GM18858 (cell line): ENCODE results near the gene MEIS2.

Source experiments
- ATAC-seq: cut with Tn5 transposase; IDR thresholded peaks from one replicate; pipeline ENCODE4 v1.9.1; 2021; ENCODE audit not compliant: unreplicated experiment

The MEIS2 gene

DNA sequence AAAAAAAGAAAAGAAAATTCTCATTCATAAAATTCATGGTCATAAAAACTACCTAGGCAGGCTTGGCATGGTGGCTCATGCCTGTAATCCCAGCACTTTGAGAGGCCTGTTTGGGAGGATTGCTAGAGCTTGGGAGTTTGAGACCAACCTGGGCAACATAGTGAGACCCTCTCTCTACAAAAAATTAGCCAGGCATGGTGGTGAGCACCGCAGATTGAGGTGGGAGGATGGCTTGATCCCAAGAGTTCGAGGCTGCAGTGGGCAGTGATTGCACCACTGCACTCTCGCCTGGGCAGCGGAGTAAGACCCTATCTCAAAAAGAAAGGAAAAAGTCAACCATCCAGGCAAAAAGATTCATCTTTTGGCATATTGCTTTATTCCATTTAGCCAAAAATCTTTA, 58.5 kb downstream of the MEIS2 start:
- no peak for ATAC-seq

DNA sequence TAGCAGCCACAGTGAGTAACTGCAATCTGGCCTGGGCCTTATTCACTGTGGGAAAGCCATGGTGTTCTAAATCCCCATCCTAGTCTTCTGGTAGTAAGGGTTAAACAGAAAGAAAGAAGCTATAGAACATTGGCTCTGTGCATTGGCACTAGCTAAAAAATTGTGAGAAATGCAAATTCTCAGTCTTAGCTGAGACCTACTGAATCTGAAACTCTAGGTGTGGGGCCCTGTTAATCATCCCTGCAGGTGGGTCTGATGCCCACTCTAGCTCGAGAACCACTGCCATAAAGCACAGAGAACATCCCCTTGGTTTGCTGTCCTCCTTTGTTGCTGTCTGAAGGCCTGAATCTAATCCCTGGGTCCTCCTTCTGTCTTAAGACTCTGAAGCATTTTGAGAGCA, 59.3 kb downstream of the MEIS2 start:
- ATAC-seq: no peak

DNA sequence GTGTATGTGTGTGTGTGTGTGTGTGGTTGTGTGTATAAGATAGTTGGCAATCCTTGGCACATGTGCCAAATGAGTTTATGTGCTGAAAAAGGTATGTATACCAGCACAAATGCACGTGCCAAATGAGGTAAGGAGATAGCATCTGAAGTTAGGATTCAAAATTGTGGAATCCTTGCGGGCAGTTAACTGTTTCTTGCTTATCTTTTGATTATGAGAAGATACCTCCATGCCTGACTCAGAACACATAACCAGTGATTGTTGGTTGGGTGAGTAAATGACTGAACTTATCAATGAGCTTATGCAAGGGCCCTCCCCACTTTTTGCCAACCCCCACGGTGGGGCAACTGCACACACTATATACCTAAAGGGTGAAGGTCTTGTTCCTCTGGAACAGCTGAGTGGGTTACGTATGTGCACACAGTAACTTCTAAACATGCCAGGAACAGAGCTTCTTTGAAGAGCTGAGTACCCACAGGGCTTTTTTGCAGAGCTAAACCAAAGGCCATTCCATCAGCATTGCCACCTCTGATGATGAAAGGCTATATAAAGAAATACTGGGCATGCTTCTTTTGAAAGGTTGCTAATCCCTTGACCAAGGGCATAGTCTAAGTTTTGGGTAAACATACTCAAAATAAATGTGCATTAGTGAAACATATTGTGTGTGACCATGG, 60.1 kb downstream of the MEIS2 start:
- ATAC-seq: no peak

DNA sequence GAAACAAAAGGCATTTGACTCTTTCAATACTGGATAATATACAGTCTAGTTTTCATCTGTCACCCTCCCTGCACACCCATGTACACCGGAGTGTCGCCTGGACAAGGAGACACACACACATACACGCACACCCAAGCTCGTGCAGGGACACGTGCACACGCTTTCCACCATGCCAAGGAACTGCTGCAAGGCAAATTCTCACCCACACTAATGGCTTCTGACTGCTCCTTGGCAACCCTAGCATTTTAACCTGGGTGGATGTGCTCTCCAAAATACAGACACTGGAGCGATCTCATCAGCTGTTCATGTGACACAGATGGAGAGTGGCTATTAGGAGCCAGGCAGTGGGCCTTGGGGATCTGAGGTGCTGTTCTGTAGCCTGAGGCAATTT, 61.6 kb downstream of the MEIS2 start:
- no peak for ATAC-seq

DNA sequence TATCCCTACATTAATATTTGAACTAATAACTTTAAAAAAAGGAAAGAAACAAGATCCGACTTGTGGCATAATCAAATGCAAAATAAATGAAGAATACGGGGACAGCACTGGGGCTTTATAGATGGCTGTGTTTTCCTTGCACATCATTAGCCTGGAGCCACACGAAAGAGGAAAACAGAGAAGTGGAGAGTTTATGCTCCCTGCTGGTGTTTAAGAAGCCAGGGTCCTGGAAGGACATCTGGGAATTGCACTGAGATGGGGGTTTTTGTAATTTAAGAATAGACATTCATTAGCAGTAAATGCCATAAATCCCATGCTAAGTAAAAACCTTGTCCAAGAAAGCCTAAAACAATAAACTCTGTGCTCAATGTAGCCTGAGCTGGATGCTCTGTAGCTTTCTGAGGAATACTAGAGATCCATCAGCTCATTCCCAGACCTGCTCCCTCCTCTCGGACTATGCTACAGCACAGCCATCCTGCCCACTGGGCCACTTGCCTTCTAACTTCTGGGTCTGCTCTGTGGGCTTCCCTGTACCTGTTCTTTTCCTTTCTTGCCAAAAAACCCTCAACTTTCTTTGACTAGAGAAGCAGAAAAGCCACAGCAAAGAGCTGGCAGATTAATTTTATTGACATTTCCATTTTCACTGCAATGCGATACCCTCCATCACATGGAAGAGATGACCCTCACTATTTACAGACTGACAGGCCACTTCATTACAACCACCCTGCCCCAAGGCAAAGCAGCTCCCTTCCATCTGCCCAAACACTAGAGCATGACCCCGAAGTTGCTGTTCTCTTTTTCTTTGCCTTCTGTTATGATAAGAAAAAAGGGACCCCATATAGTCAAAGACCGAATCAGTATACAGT, 62.3 kb downstream of the MEIS2 start:
- ATAC-seq: no peak

DNA sequence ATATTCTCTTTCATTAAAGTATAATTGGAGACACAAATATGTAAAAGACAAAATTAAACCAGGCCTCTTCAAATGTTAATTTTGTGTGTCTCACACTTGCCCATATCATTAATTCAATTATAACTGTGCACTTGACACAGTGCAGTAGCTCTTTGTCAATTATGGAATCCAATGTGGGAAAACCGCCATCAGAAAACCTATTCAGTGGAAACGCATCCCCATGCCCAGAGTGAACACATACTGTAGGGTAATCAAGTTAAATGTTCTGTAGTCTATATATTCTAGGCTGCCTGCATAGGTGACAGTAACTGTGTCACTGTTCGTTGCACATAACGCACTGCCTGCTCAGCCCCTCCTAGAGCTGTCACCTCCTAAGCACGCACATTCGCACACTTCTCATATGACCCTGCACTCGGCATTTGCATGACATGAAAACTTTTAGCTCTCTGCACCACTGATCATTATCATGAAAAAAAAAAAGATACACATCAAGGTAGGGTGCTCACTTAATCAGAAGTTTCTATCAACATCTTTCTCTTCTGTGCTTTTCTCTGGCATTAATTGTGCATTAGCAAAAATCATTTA, 63.2 kb downstream of the MEIS2 start:
- no peak for ATAC-seq

DNA sequence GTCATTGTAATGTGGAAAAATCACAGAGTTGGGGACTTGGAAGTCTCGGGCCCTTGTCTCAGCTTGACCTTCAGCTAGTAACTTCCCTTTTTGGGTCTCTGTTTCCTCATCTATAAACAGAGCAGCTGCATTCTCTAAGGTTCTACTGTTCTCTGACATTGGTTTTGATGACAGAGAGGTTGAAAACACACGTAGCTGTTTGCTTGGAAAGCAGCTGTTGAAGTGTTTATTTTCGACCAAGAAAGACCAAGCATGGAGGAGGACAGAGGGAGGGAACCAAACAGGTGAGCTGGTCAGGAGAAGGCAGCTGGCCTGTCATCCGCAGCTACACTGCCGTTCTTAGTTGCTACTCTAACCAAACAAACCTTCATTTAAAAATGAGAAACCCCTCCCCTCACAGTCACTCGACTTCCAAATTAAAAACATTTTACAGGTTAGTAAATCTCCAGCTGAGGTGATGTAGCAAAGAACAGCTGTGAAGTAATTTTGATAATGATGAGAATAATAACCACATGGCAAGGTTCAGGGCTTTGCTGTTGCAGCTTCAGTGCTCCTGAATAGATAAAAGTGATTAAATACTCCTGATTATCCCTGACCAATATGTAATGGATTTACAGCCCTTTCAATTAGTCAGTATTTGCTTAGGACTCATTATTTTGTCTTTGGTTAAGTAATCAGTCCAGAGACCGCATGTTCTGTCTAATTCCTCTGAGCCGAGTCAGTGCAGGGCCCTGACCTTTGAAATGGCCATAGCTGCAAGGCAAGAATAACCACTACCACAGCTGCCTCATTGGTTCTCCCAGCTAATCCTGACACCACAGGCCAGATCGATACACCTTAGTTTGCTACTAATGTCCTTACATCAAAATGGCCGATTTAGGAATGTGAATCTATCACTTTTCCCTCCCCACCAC, 65.3 kb downstream of the MEIS2 start:
- ATAC-seq: no peak

DNA sequence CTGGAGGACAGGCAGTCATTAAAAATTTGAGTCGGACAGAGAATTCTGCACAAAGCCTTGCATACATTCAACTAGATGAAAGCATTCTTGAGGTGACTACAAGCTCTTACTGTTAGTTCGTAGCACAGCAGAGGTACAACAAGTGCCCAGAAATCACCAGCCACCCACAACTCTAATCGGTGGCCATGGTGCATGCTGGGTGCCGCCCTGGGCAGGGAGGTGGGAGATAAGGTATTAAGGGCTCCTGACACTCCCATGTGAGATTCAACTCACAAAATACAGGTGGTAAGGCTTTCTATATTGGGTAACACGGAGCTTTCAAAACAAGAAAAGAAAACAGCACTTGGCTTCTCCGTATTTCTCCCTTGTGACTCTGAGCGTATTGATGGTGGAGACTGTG, 66.0 kb downstream of the MEIS2 start:
- ATAC-seq: no peak

DNA sequence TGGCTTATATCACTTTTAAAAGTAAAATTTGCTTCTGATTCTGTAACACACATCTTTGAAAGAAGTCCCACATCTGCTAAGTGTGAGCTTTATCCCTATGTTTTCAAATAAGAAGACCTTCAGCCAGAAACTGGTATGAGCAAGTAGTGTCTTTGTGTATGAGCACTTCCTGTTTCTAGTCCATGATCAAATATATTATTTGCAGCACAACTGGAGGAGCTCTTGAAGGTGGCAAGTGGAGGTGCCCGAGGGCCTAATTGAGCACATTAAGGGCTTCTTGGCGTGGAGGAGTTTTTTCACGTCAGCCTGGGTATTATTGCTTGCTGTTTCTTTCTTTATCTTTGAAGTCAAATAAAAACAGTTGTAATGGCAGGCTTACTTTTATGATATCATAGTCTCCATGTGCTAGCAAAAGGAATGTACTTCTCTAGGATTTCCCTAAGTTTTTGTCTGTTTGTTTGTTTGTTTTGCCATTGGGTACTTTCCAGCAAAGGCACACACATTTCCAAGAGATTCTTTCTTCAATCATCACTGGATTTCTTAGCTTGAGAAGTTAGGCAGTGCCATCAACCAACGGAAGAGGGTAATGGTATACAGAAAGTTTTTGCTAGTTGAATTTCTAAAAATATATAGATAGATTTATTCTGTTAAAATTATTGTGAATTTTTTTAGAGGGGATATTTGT, 68.1 kb downstream of the MEIS2 start:
- ATAC-seq: no peak

DNA sequence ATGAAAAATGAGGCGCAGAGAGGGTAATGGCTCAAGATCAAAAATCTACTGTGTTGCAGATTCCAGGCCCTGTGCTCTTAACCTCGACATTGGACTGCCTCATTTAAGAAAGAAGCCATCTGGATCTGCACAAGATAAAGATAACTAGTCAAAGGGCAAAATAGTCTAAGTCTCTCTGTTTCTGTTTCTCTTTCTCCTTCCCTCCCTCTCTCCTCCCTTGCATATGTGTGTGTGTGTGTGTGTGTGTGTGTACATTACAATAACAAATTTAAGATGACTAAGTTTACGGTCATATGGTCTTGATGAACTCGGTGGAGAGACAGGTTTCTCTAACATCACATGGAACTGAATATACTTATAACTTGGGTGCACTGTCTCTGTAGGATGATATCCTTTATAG, 69.2 kb downstream of the MEIS2 start:
- no peak for ATAC-seq

DNA sequence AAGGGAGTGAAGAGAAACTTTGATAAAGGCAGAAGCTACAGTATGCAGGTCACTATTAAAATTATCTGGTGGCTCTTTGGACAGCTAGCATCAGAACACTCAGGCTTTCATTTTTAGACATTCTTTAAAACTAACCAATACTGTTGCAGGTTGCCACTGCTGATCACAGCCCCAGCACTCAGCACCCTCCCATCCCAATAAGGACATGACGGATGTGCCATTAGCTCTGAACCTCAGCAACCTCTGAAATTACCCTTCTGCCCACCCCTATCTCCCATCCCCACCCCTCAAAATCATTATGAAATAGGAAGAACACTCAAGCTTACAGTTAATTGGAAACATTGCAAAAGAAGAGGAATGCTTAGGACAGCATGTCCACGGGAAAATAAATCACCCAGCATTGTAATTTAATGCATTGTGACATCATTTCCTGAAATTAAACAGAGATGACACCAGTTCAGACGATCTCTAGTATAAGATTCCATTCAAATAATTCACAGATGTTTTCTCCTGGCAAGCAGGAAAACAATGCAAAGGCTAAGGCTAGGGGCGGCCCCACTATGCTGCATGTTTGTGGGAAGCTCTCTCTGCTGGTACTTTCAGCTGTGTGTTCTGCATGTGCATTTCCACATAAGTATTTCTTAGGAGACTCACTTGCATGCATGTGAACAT, 71.6 kb downstream of the MEIS2 start:
- ATAC-seq: no peak

DNA sequence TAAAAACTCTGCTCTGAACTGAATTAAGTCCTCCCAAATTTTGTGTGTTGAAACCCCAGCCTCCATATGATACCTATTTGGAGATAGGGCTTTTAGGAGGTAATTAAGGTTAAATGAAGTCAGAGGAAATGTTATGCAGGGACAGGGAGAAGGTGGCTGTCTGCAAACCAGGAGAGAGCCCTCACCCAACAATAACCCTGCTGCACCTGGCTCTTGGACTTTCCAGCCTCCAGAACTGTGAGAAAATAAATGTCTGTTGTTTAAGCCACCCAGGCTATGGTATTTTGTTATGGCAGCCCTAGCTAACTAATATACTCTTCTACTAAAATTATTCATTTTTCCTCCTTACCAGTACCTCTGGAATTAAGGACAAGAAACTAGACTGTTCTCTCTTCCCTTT, 79.5 kb downstream of the MEIS2 start:
- no peak for ATAC-seq

DNA sequence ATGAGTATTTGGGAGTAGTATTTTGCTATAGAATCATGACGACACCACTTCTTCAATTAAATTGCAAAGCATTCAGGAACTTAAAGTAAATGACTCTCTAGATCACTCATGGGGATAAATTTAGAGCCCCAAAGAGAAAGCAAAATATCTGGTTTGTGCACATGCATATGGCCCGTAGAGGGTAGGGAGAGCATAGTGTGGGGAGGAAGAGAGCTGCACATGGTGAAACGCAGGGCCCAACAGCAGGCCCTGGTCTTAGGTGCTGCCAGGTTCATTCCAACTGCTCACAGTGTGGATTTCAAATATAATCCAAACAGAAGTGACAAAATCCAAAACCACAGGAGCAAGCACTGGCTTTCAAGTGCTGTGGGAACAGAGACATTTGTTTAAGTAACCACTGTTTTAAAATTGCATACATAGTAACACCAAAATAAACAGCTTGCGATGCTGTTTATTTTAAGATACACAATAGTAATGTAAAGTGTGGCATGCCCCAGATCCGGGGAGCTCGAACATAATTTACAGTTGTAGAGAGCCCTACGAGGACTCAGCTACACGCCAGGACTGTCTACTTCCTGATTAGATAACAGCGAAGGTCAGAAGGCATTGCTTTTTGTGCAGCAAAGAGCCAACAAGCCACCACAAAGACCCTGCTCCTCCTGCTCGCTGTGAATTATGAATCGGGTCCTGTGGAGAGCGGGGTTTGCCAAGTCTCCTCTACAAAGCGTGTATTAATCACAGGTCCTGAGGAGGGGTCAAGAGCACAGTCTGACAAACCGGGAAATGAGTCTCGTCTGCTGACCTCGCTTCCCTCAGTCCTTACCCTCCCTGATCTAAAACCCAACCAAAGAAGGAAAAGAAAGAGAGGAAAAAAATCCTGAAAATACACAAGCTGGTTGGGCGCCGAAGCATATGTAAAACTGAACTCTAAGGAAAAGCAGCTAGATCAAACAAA, 80.6 kb downstream of the MEIS2 start:
- no peak for ATAC-seq

DNA sequence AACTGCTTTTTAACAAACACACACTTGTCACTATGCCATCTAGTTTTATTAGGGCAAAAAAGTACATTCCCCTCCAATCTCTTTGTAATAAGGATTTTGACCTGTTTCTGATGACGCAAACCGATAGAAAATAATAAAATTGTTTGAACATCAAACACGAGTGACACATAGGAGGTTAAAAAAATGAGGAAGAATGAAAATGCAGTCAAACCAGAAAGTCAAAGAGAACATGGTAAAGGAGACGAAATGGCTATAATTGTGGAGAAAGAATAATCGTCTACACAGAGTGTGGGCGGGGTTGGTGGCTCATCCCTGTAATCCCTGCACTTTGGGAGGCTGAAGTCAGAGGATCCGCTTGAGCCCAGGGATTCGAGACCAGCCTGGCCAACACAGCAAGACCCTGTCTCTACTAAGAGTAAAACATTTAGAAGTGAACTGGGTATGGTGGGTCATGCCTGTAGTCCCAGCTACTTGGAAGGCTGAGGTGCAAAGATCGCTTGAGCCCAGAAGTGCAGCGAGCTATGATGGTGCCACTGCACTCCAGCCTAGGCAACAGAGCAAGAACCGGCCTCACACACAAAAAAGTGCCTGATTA, 83.2 kb downstream of the MEIS2 start:
- ATAC-seq: no peak

DNA sequence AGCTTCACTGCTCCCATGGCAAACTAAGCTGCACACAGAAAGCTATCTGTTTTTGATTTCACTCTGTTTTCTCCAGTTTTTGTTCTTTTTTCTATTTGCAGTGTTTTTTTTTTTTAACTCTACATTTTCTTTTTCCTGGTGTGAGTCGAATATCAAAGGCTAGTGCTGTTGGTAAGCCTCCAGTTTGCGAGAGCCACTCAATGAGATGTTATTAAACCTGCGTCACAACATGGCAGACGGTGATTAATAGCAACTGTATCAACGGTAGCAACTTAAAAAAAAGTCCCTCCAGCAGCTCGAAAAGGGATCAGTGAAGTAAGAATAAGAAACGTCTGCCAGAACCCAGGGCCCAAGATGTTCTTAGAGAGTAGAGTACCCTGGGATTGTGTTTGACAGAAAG, 84.1 kb downstream of the MEIS2 start:
- ATAC-seq: no peak

DNA sequence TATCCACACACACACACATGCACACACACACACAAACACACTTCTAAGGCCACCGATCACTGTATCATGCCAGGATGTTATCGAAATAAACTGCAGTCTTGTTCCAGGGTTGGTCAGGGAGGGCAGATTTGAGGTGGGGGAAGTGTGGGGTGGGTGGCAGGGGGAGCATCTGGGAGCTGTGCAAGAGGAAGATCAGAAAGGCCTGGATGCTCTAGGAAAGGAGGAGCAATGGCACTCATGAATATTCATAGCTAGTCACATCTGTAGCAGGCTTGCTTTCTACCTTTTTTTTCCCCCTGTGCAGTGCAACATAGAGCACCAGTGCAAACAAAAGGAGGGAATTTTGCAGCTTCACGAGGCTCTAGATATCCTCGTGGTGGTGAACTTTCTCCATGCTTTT, 84.9 kb downstream of the MEIS2 start:
- ATAC-seq: no peak

DNA sequence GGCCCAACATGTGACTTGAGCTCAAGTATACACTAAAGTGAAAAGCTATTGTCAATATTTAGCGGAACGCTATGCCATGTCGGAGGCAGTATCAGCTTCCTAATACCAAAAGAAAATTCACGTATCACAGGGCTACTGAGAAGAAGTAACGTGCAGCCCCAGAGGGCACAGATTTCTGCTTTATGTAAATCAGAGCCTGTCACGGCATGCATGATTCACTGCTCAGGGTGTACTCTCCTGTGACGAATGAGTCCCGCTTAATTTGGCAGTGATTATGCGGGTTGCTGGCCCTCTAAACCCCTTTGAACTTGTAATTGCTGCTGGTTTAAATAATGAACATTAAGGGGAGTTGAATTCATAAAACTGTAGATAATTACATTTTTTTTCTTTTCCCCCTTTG, 85.3 kb downstream of the MEIS2 start:
- ATAC-seq: no peak

DNA sequence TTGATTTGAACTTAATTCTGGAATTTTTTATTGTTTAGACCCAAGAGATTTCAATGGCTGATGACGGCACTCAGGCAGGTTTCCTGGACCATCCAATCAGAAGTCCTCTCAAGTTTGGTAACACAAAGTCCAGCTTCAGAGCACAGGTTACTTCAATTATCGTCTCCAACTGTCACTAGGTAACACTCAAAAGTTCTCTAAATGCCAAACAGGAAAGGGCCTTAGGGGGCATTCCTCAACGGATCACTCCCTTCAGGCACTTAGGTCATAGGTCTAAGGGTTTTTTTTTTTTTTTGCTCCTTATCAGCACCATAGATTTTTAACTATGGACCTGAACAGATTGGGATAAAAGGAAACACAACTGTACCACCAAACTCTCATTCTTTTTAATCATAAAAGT, 85.8 kb downstream of the MEIS2 start:
- no peak for ATAC-seq

DNA sequence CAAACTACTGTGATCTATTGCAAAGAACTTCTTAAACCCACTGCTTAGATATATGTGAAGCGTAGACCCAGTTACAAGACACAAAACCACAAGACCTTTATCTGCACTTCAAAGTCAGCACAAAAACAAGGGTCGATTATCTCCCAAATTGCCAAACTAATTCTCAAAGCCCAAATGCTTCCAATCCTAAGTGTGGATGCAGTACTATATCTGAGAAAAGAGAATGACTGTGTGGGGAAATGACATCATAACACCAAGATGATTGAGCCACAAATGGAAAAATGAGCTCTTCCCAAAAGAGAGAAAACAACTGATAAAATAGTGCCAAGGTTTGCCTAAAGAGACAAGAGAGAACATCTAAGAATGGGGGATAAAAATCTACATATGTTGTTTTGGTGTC, 86.2 kb downstream of the MEIS2 start:
- no peak for ATAC-seq
